OCI-LY3 (cell line): ENCODE results near the gene KIF17.

ENCODE experiments used
- H2AFZ ChIP-seq: fragments of 200-600, 300-600 bp; shearing (Covaris generic); 2 replicates; pipeline ENCODE4 v1.6.0; 2014; ENCODE audit warnings: antibody characterized with exemption, low read depth, low read length
- H3K27ac ChIP-seq: fragments of 200-600, 300-600 bp; sonication (generic); 2 replicates; pipeline ENCODE4 v1.5.1; 2014; ENCODE audit warnings: mild to moderate bottlenecking, low read length, moderate library complexity, mixed read lengths
- H3K27me3 ChIP-seq: fragments of 200-600, 300-600 bp; sonication (generic); 2 replicates; pipeline ENCODE4 v1.6.1; 2014; ENCODE audit warnings: low read depth, low read length, mixed read lengths
- H3K36me3 ChIP-seq: fragments of 200-600, 300-600 bp; sonication (generic); replicated peaks from 2 replicates; pipeline ENCODE3; 2014; ENCODE audit warnings: low read depth, low read length, mixed read lengths
- H3K4me1 ChIP-seq: fragments of 300-600, 200-600 bp; sonication (generic); 2 replicates; pipeline ENCODE4 v1.6.1; 2014; ENCODE audit warnings: low read length, mixed read lengths
- H3K4me2 ChIP-seq: fragments of 200-600, 300-600 bp; sonication (generic); 2 replicates; pipeline ENCODE4 v1.6.1; 2014; ENCODE audit warnings: low read length, mixed read lengths
- H3K4me3 ChIP-seq: fragments of 300-600, 200-600 bp; sonication (generic); 2 replicates; pipeline ENCODE4 v1.5.1; 2014; ENCODE audit warnings: antibody characterized with exemption, mild to moderate bottlenecking, low read length, moderate library complexity
- H3K79me2 ChIP-seq: fragments of 300-600, 200-600 bp; shearing (Covaris generic); 2 replicates; pipeline ENCODE4 v1.6.1; 2014; ENCODE audit warnings: mild to moderate bottlenecking, low read length, mixed read lengths
- H3K9ac ChIP-seq: fragments of 300-600, 200-600 bp; shearing (Covaris generic); 2 replicates; pipeline ENCODE4 v1.6.0; 2014; ENCODE audit warnings: mild to moderate bottlenecking, low read length, moderate library complexity
- H3K9me3 ChIP-seq: fragments of 200-600, 300-600 bp; shearing (Covaris generic); 2 replicates; pipeline ENCODE4 v1.6.1; 2014; ENCODE audit warnings: low read length, mixed read lengths; ENCODE audit not compliant: insufficient read depth
- H4K20me1 ChIP-seq: fragments of 200-600, 300-600 bp; sonication (generic); 2 replicates; pipeline ENCODE4 v1.6.1; 2016; ENCODE audit warnings: low read length, mixed read lengths; ENCODE audit not compliant: insufficient read depth
- CTCF ChIP-seq: fragments of 200-600, 300-600 bp; sonication (generic); IDR thresholded peaks from 2 replicates; pipeline ENCODE4 v1.5.1; 2014; ENCODE audit warnings: antibody characterized with exemption, low read length, low read depth
- EZH2phosphoT487 ChIP-seq: fragments of 200-600 bp; shearing (Covaris generic); IDR thresholded peaks from 2 replicates; pipeline ENCODE4 v1.6.1; 2018; ENCODE audit warnings: antibody characterized with exemption, mixed run types, low read depth

Gene KIF17

GRCh38 chr1:20732071-20732587, 14.3 kb upstream of the KIF17 start:
- no peaks in the 10 kb centered on the region for H3K79me2 ChIP-seq
- H3K27ac ChIP-seq, result no peak overlapping the region
- H3K27me3 ChIP-seq, result peaks cover 19% of the 10 kb centered on the region
- H3K9ac ChIP-seq, result peak overlapping the region; percentile 53
- H3K4me2 ChIP-seq, result peak overlapping the region; percentile 99
- H3K4me3 ChIP-seq, result peak overlapping the region; percentile 82
- H3K9me3 ChIP-seq, result no peaks in the 10 kb centered on the region
- H3K36me3 ChIP-seq, result no peaks in the 10 kb centered on the region
- TF ChIP-seq EZH2phosphoT487 (no peak), CTCF (no peak)
- peaks cover 8% of the 10 kb centered on the region for H3K4me1 ChIP-seq
- no peaks in the 10 kb centered on the region for H4K20me1 ChIP-seq
- H2AFZ ChIP-seq, result peak overlapping the region; percentile 37; the same call in 1 of the 2 replicates

DNA sequence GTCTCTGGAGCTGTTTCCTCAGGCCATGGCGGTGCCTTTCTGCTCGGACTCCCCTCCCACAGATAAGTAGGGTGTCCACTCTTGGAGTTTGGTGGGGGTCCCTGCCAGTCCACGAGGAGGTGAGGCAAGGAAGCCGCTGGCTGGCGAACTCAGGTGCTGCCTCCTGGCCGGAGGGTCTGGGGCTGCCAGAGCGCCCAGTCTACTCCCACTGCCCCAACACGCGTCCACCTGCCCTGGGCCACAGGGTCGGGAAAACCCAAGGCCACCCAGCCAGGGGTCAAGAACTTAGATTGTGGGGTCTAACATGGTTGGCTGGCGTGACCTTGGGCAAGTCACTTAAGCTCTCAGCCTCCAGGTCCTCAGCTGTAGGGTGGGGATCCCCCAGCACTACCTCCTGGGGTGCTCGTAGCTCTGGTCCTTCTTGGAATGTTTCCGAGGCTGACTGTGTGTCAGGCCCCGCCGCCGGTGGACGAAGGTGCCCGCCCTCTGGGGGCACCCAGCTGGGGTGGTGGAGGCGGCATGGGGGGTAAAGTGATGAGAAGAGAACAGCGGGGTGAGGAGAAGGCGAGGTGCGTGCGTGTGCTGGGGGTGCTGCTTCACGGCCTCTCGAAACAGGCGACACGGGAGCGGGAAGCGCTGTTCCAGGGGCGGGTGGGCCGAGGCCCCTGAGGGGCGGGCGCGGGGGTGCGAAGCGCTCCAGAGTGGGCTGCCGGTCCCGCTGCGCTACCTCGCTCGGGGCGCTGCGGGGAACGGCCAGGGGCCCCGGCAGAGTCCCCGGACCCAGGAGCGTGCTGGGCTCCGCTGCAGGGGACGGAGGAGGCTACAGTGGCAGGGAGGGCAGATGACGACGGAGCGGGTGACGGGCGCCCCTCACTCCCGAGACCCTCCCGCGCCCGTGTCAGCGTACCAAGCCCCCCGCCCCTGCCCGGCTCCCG, 13.5 kb upstream of the KIF17 start:
- Histone ChIP-seq H3K4me3 (peak overlapping the region; percentile 82), H3K4me1 (peaks cover 8% of the 10 kb centered on the region), H3K27ac (no peak overlapping the region), H3K79me2 (no peaks in the 10 kb centered on the region), H3K4me2 (peak overlapping the region; percentile 99), H3K27me3 (peaks cover 19% of the 10 kb centered on the region), H4K20me1 (no peaks in the 10 kb centered on the region), H3K9me3 (no peaks in the 10 kb centered on the region), H3K36me3 (no peaks in the 10 kb centered on the region), H2AFZ (no peak overlapping the region; the same call in 1 of the 2 replicates), H3K9ac (peak overlapping the region; percentile 37; the same call in 1 of the 2 replicates)
- no peak for TF ChIP-seq CTCF
- no peak for TF ChIP-seq EZH2phosphoT487

GRCh38 chr1:20730690-20731056, 12.9 kb upstream of the KIF17 start:
- Histone ChIP-seq H3K4me2 (no peak overlapping the region), H4K20me1 (no peaks in the 10 kb centered on the region), H3K9me3 (no peaks in the 10 kb centered on the region), H3K36me3 (no peaks in the 10 kb centered on the region), H3K4me1 (peaks cover 8% of the 10 kb centered on the region), H2AFZ (no peak overlapping the region), H3K9ac (no peak overlapping the region), H3K27ac (no peak overlapping the region), H3K4me3 (no peak overlapping the region), H3K27me3 (peaks cover 19% of the 10 kb centered on the region), H3K79me2 (no peaks in the 10 kb centered on the region)
- TF ChIP-seq EZH2phosphoT487 (no peak), CTCF (no peak)

DNA sequence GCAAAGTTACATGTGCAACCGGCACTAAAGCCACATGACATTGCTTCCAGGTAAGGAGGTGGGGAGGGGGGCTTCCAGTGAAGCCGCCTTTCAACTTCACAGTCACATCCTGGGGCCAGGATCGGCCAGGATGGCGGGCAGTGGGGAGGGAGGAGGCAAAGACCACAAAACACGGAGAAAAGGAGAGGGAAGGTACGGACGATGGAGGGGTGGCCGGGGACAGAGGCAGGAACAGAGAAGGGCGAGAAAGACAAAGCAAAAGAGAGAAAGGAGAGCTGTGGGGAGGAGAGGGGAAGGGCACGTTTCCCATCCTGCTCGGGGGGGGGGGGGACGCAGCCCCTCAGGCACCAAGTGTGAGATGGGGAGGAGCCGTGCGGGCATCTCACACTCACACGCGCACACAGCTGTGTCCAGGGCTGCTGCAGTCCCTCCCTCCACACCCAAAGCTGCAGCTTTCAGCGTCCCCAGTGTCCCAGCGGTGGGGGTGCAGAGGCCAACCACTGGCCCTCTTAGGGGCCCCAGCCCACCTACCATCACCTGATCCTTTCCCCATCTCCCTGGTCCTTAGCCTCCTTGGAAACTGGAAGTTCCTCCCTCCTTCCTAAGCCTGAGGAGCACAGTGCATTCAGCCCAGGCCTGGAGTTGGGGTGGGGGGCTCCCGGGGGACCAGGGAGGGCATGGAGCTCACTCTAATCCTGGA, 12.3 kb upstream of the KIF17 start:
- Histone ChIP-seq H4K20me1 (no peaks in the 10 kb centered on the region), H3K9ac (no peak overlapping the region), H3K4me1 (peaks cover 8% of the 10 kb centered on the region), H3K36me3 (no peaks in the 10 kb centered on the region), H2AFZ (no peak overlapping the region), H3K4me2 (no peak overlapping the region), H3K27ac (no peak overlapping the region), H3K9me3 (no peaks in the 10 kb centered on the region), H3K4me3 (no peak overlapping the region), H3K27me3 (peaks cover 19% of the 10 kb centered on the region), H3K79me2 (no peaks in the 10 kb centered on the region)
- TF ChIP-seq CTCF (no peak), EZH2phosphoT487 (no peak)
